K562 (cell line): ENCODE data around the gene HMCN2. TPM values are rescaled to one million over a fixed set of nuclear protein-coding genes. Genes with fewer than 3 reads are reported as not detected.

Experiments
- ATAC-seq: fragments of 200-7000 bp; cut with Tn5 transposase; 3 replicates; pipeline ENCODE4 v1.9.1; 2020; ENCODE audit warnings: moderate library complexity
- BruUV-seq: library from RNA; stranded (reverse); fragments of 400-500 nt; replicated peaks from 2 replicates; lab custom pipeline; 2021; lab: Mats Ljungman, UMichigan
- CTCF ChIA-PET: fragments of 300-600 bp; formaldehyde crosslinking; extraction: SDS; loops from one replicate; lab custom pipeline; 2021; ENCODE audit warnings: low intra/inter-chr PET ratio; lab: Yijun Ruan, JAX
- POLR2A ChIA-PET: fragments of 300-600, 350-650 bp; sonication (Branson Sonifier 250); formaldehyde crosslinking; extraction: SDS; loops from one replicate; lab custom pipeline; 2021; ENCODE audit warnings: antibody characterized with exemption, inconsistent platforms; lab: Yijun Ruan, JAX
- DNase-seq, 4 experiments: peaks; one replicate each; pipeline versions ENCODE4 v3.0.0 to v3.0.0-alpha.2; 2011 to 2018; ENCODE audit warnings: low spot score in 3 of 4, mixed read lengths in 3 of 4; ENCODE audit errors: extremely low read depth in 1 of 4
- FAIRE-seq: peaks from 2 replicates; lab custom pipeline; 2011; peaks lifted over from hg19 to GRCh38; lab: Jason Lieb, UNC
- H2AFZ ChIP-seq: 2 replicates; pipeline ENCODE4 v1.6.0; 2011; ENCODE audit warnings: low read depth, low read length, control low read depth, inconsistent platforms
- H3K27ac ChIP-seq: fragments of 200-600 bp; 3 replicates; pipeline ENCODE4 v1.8.0; 2011; ENCODE audit warnings: low read depth, mild to moderate bottlenecking, control low read depth, inconsistent platforms, low read length, moderate library complexity, mixed read lengths; ENCODE audit errors: extremely low read depth
- H3K27me3 ChIP-seq, 2 experiments: fragments of 300-600 bp in 1 of 2; 2 replicates in 1 of 2; 3 replicates in 1 of 2; pipeline versions ENCODE4 v1.6.0 to v1.8.0; 2011; ENCODE audit warnings: inconsistent platforms in 2 of 2, low read length in 2 of 2, mild to moderate bottlenecking in 1 of 2, mixed read lengths in 1 of 2, moderate library complexity in 1 of 2; ENCODE audit not compliant: control insufficient read depth in 2 of 2, insufficient read depth in 2 of 2
- H3K36me3 ChIP-seq: fragments of 300-600 bp; 3 replicates; pipeline ENCODE4 v1.8.0; 2011; ENCODE audit warnings: mild to moderate bottlenecking, low read length, inconsistent platforms; ENCODE audit not compliant: control insufficient read depth, insufficient read depth
- H3K4me1 ChIP-seq, 2 experiments: fragments of 200-600 bp in 1 of 2; replicated peaks in 1 of 2; 2 replicates in 1 of 2; 3 replicates in 1 of 2; pipeline versions ENCODE4 v1.5.1 to v1.8.0; 2011; ENCODE audit warnings: inconsistent platforms in 2 of 2, low read length in 2 of 2, mild to moderate bottlenecking in 1 of 2, mixed read lengths in 1 of 2, moderate library complexity in 1 of 2; ENCODE audit not compliant: control insufficient read depth in 2 of 2, insufficient read depth in 2 of 2
- H3K4me2 ChIP-seq: 2 replicates; pipeline ENCODE4 v1.6.1; 2011; ENCODE audit warnings: low read length, control low read depth, inconsistent platforms, mixed read lengths; ENCODE audit not compliant: insufficient read depth
- H3K4me3 ChIP-seq: fragments of 200-600 bp; sonication (generic), shearing (Covaris generic); 2 replicates; pipeline ENCODE4 v1.5.1; 2016; ENCODE audit warnings: control low read depth, inconsistent platforms
- H3K79me2 ChIP-seq: fragments of 200-600 bp; 3 replicates; pipeline ENCODE4 v1.8.0; 2011; ENCODE audit warnings: low read length, inconsistent platforms; ENCODE audit not compliant: control insufficient read depth, insufficient read depth
- H3K9ac ChIP-seq, 2 experiments: 2 replicates each; pipeline versions ENCODE4 v1.6.0 to v1.6.1; 2011; ENCODE audit warnings: low read depth in 2 of 2, low read length in 2 of 2, control low read depth in 1 of 2, inconsistent platforms in 1 of 2, mild to moderate bottlenecking in 1 of 2, mixed read lengths in 1 of 2; ENCODE audit not compliant: insufficient read depth in 1 of 2
- H3K9me1 ChIP-seq: one replicate; pipeline ENCODE4 v1.6.0; 2011; ENCODE audit warnings: inconsistent platforms, mild to moderate bottlenecking, low read length, moderate library complexity; ENCODE audit not compliant: control insufficient read depth, insufficient read depth
- H3K9me3 ChIP-seq: replicated peaks from 2 replicates; pipeline ENCODE4 v1.5.1; 2011; ENCODE audit warnings: low read depth, low read length, inconsistent platforms; ENCODE audit not compliant: control insufficient read depth, insufficient read depth
- H4K20me1 ChIP-seq: replicated peaks from 2 replicates; pipeline ENCODE4 v1.6.1; 2011; ENCODE audit warnings: low read length, inconsistent platforms, mixed read lengths; ENCODE audit not compliant: control insufficient read depth, insufficient read depth
- CBX5 ChIP-seq: IDR thresholded peaks from 2 replicates; pipeline ENCODE4 v1.6.1; 2014; ENCODE audit warnings: low read depth, borderline replicate concordance
- FOXK2 ChIP-seq, 2 experiments: fragments of 450-650 bp; IDR thresholded peaks in 1 of 2; conservative IDR thresholded peaks in 1 of 2; 2 replicates each; pipeline ENCODE4 v1.6.1; 2016; ENCODE audit warnings: low read depth in 2 of 2, mild to moderate bottlenecking in 1 of 2
- HNRNPK ChIP-seq: fragments of 200-400 bp; formaldehyde crosslinking; IDR thresholded peaks from one replicate; pipeline ENCODE4 v1.6.1; 2018; ENCODE audit warnings: mild to moderate bottlenecking, low read depth, low read length; ENCODE audit not compliant: poor library complexity, severe bottlenecking
- PHF20 ChIP-seq: fragments of 450-650 bp; IDR thresholded peaks from 2 replicates; pipeline ENCODE4 v1.6.1; 2018; ENCODE audit not compliant: partially characterized antibody
- ZNF146 ChIP-seq: IDR thresholded peaks from one replicate; pipeline ENCODE4 v1.6.1; 2018; ENCODE audit warnings: missing compliant biosample characterization; ENCODE audit not compliant: unreplicated experiment
- ZNF217 ChIP-seq: sonication (generic); formaldehyde crosslinking; IDR thresholded peaks from 2 replicates; pipeline ENCODE4 v1.8.0; 2022; ENCODE audit warnings: mild to moderate bottlenecking, missing genetic modification reagents
- ZNF780A ChIP-seq: fragments of 250-450 bp; sonication (Bioruptor Pico); IDR thresholded peaks from 2 replicates; pipeline ENCODE4 v1.5.0; 2021; ENCODE audit warnings: mild to moderate bottlenecking
- WGBS: fragments of 100-300 bp; shearing (Covaris generic); methylation state at CpG from one replicate; pipeline ENCODE4 v1.1.6; 2016; ENCODE audit warnings: low coverage, mixed read lengths; ENCODE audit not compliant: insufficient coverage; ENCODE audit errors: missing lambda C conversion rate; 5-methylcytosine and 5-hydroxymethylcytosine counted together
- in situ Hi-C: fragments of 300-500 bp; cut with MboI; formaldehyde crosslinking; loops from 4 replicates; pipeline ENCODE4 v1.15.0; 2018; ENCODE audit warnings: inconsistent platforms, mixed read lengths
- intact Hi-C: fragments of 100-400 bp; cut with micrococcal nuclease; formaldehyde crosslinking; loops from 2 replicates; pipeline ENCODE4 v1.14.2; 2022
- polyA plus RNA-seq, 8 experiments: library from polyadenylated mRNA; depleted of rRNA in 4 of 8; stranded (reverse) in 5 of 8; unstranded in 3 of 8; fragments of >200 nt; fragmentation: Nextera tagmentation in 2 of 8; fragmentation: Illumina TruSeq in 1 of 8; extraction: Ambion mirVana in 2 of 8; extraction: Trizol in 1 of 8; gene quantifications; 2 replicates each; pipeline versions ENCODE4 v1.2.1 to v1.2.3, GENCODE V29; 2011 to 2014; ENCODE audit warnings: inconsistent platforms in 1 of 8, missing spikeins in 1 of 8
- total RNA-seq, 7 experiments: library from RNA; depleted of rRNA in 6 of 7; stranded (reverse); fragments of >200 nt in 6 of 7; fragmentation: Illumina TruSeq in 2 of 7; extraction: Trizol in 2 of 7; gene quantifications; 2 replicates each; pipeline versions ENCODE4 v1.2.1 to v1.2.3, GENCODE V29; 2011 to 2021; ENCODE audit warnings: low replicate concordance in 1 of 7
- TF ChIP-seq, protein P1 (sequence below), 3 experiments: fragments of 200-800 bp in 1 of 3; fragments of 250-450 bp in 1 of 3; fragments of 450-650 bp in 1 of 3; sonication (Bioruptor Pico) in 1 of 3; sonication (Bioruptor generic) in 1 of 3; formaldehyde crosslinking in 1 of 3; IDR thresholded peaks; 2 replicates each; pipeline versions ENCODE4 v1.6.1 to v1.8.0; 2016 to 2022; ENCODE audit warnings: mild to moderate bottlenecking in 2 of 3, missing genetic modification characterization in 2 of 3, missing compliant biosample characterization in 1 of 3, moderate library complexity in 1 of 3
- TF ChIP-seq, protein P2 (sequence below): fragments of 250-450 bp; sonication (Bioruptor Pico); IDR thresholded peaks from 2 replicates; pipeline ENCODE4 v1.4.0; 2020; ENCODE audit warnings: mild to moderate bottlenecking

Gene HMCN2
- total and polyA plus RNA-seq, 9 of the 15 experiments (the other 6 are each of a cell fraction or from before 2014, with no cell fraction given) = 0.01 TPM; not detected in 8

- TF ChIP-seq, protein P1, sequence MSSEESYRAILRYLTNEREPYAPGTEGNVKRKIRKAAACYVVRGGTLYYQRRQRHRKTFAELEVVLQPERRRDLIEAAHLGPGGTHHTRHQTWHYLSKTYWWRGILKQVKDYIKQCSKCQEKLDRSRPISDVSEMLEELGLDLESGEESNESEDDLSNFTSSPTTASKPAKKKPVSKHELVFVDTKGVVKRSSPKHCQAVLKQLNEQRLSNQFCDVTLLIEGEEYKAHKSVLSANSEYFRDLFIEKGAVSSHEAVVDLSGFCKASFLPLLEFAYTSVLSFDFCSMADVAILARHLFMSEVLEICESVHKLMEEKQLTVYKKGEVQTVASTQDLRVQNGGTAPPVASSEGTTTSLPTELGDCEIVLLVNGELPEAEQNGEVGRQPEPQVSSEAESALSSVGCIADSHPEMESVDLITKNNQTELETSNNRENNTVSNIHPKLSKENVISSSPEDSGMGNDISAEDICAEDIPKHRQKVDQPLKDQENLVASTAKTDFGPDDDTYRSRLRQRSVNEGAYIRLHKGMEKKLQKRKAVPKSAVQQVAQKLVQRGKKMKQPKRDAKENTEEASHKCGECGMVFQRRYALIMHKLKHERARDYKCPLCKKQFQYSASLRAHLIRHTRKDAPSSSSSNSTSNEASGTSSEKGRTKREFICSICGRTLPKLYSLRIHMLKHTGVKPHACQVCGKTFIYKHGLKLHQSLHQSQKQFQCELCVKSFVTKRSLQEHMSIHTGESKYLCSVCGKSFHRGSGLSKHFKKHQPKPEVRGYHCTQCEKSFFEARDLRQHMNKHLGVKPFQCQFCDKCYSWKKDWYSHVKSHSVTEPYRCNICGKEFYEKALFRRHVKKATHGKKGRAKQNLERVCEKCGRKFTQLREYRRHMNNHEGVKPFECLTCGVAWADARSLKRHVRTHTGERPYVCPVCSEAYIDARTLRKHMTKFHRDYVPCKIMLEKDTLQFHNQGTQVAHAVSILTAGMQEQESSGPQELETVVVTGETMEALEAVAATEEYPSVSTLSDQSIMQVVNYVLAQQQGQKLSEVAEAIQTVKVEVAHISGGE (CRISPR knock-in tag; IDR thresholded peaks at IDR 0.05) = peak in 1 of 3 experiments; percentile 46; a peak in 1 of 6 replicates
- TF ChIP-seq FOXK2 (conservative IDR thresholded peaks at IDR 0.05 in 1 of 2, IDR thresholded peaks at IDR 0.05 in 1 of 2; ENCODE audit: low read depth in 2 of 2) = 0 out of 4 replicates have a peak, but pooled peaks of 1 of the 2 experiments have one; percentile 53
Observed at GRCh38 chr9:130459151-130459550, 193.6 kb downstream of the HMCN2 start (continued).

- no peak overlapping the region for H3K4me3 ChIP-seq
- no peak overlapping the region for H2AFZ ChIP-seq
- H4K20me1 ChIP-seq = peaks cover 13% of the 10 kb centered on the region
- ATAC-seq (no peak), FAIRE-seq (no peak), DNase-seq (no peak)
- H3K27me3 ChIP-seq = peaks cover 5 to 33% of the 10 kb centered on the region in 2 experiments; a peak in 3 of 5 replicates
- no peaks in the 10 kb centered on the region for H3K36me3 ChIP-seq
- BruUV-seq = no TSS peak
- ChIA-PET POLR2A (interaction anchor here (0.6 to 1.7 kb wide), 5 partner anchors 10 to 239 kb away, joined by 3 to 8 read pairs (median 3); no protein-coding TSS in a partner anchor), CTCF (interaction anchor here (0.6 to 6.0 kb wide), 4 partner anchors 161 to 404 kb away, joined by 3 to 105 read pairs (median 5); no protein-coding TSS in a partner anchor)
- H3K79me2 ChIP-seq = no peaks in the 10 kb centered on the region
- no peaks in the 10 kb centered on the region for H3K9me3 ChIP-seq
- no peak overlapping the region for H3K4me2 ChIP-seq
- no peak overlapping the region for H3K27ac ChIP-seq
- 0 out of 4 replicates have a peak overlapping the region, but pooled peaks of 1 of the 2 experiments have one; percentile 13 for H3K9ac ChIP-seq
- intact Hi-C loops = loop anchor here (5.0 kb wide), 1 partner anchor 402 kb away; no protein-coding TSS in a partner anchor
- H3K9me1 ChIP-seq = no peaks in the 10 kb centered on the region
- in situ Hi-C loops = loop anchor here (10.0 kb wide), 1 partner anchor 405 kb away; no protein-coding TSS in a partner anchor
- 22% methylated on average over 11 of the region's 11 CpGs for WGBS
- H3K4me1 ChIP-seq = peaks cover 0 to 18% of the 10 kb centered on the region in 2 experiments; a peak in 1 of 5 replicates
- TF ChIP-seq HNRNPK (no peak), ZNF146 (CRISPR knock-in tag) (no peak), ZNF217 (CRISPR knock-in tag) (no peak), PHF20 (no peak), CBX5 (no peak), ZNF780A (no peak)
- TF ChIP-seq, protein P2, sequence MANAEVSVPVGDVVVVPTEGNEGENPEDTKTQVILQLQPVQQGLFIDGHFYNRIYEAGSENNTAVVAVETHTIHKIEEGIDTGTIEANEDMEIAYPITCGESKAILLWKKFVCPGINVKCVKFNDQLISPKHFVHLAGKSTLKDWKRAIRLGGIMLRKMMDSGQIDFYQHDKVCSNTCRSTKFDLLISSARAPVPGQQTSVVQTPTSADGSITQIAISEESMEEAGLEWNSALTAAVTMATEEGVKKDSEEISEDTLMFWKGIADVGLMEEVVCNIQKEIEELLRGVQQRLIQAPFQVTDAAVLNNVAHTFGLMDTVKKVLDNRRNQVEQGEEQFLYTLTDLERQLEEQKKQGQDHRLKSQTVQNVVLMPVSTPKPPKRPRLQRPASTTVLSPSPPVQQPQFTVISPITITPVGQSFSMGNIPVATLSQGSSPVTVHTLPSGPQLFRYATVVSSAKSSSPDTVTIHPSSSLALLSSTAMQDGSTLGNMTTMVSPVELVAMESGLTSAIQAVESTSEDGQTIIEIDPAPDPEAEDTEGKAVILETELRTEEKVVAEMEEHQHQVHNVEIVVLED (CRISPR knock-in tag) = no peak
Observed at GRCh38 chr9:130459941-130460669, 194.5 kb downstream of the HMCN2 start.
